Stomach (tissue), 9 donors: Measurements from ENCODE around the gene MBD6. TPM values are rescaled to one million over a fixed set of nuclear protein-coding genes. Genes with fewer than 3 reads are reported as not detected.

Experiments used
- DNase-seq, 2 donors: peaks; one replicate each; pipeline versions ENCODE4 v3.0.0 to v3.0.0-alpha.2; 2013 to 2019
- H3K27ac ChIP-seq, 5 donors: fragments of 200-600 bp in 4 of 5; sonication (generic) in 4 of 5; one replicate each; pipeline ENCODE4 v1.5.1; 2013 to 2019; ENCODE audit warnings: mild to moderate bottlenecking in 1 of 5, moderate library complexity in 1 of 5
- H3K27me3 ChIP-seq, 3 donors: fragments of 200-600 bp; sonication (generic); one replicate each; pipeline ENCODE4 v1.5.1; 2017 to 2019; ENCODE audit warnings: mixed run types in 1 of 3
- H3K36me3 ChIP-seq, 4 donors: fragments of 200-600 bp; sonication (generic); 1 replicate in 3 of 4; 2 replicates in 1 of 4; pipeline ENCODE4 v1.5.1; 2016 to 2019
- H3K4me1 ChIP-seq, 4 donors: fragments of 200-600 bp; sonication (generic); one replicate each; pipeline ENCODE4 v1.5.1; 2016 to 2019
- H3K4me3 ChIP-seq, 4 donors: fragments of 200-600 bp; sonication (generic) in 3 of 4; one replicate each; pipeline ENCODE4 v1.5.1; 2016 to 2019; ENCODE audit warnings: mild to moderate bottlenecking in 1 of 4
- H3K9me3 ChIP-seq, 4 donors: fragments of 200-600 bp; sonication (generic); one replicate each; pipeline ENCODE4 v1.5.1; 2016 to 2019
- EP300 ChIP-seq: sonication (generic); formaldehyde crosslinking; IDR thresholded peaks from one replicate; pipeline ENCODE4 v1.6.1; 2017; ENCODE audit warnings: antibody characterized with exemption
- POLR2A ChIP-seq, 4 donors: fragments of 450-650 bp; IDR thresholded peaks; one replicate each; pipeline ENCODE4 v1.6.1; 2016; ENCODE audit warnings: antibody characterized with exemption in 4 of 4, control low read depth in 2 of 4, mild to moderate bottlenecking in 1 of 4, moderate library complexity in 1 of 4
- POLR2AphosphoS5 ChIP-seq, 3 donors: sonication (generic); formaldehyde crosslinking; IDR thresholded peaks; one replicate each; pipeline ENCODE4 v1.6.1; 2016; ENCODE audit warnings: antibody characterized with exemption in 3 of 3
- WGBS, 5 donors: extraction: QIAGEN DNeasy Blood & Tissue Kit in 3 of 5; methylation state at CpG; one replicate each; pipeline versions ENCODE4 v1.1.5 to v1.1.7; 2013 to 2018; 5-methylcytosine and 5-hydroxymethylcytosine counted together
- intact Hi-C: fragments of 100-400 bp; cut with DNase I; formaldehyde crosslinking; loops from one replicate; pipeline ENCODE4 v1.15.1; 2023; ENCODE audit warnings: low total_unique reads
- polyA plus RNA-seq, 3 donors: library from polyadenylated mRNA; stranded (reverse); fragments of 200-250 nt; gene quantifications; one replicate each; pipeline ENCODE4 v1.2.3, GENCODE V29; 2013
- total RNA-seq, 5 donors: library from RNA; depleted of rRNA; stranded (reverse); fragments of >200 nt; gene quantifications; one replicate each; pipeline versions ENCODE4 v1.1.0 to v1.2.3, GENCODE V29; 2014 to 2016
- TF ChIP-seq, protein P1 (sequence below), 7 experiments: fragments of 450-650 bp in 4 of 7; fragments of 200-600 bp in 3 of 7; sonication (generic) in 3 of 7; IDR thresholded peaks; one replicate each; pipeline ENCODE4 v1.5.1; 2016 to 2019; ENCODE audit warnings: antibody characterized with exemption in 7 of 7, control low read depth in 2 of 7, mild to moderate bottlenecking in 1 of 7
- donor health status: healthy with polysubstance abuse.
- donor health status: Bipolar disorder and iron deficiency.
- donor health status: healthy.

MBD6 gene
- total and polyA plus RNA-seq, 8 donors, result 4.8 to 129 (median 29.8) TPM

- WGBS, 5 donors, result 30 to 52% (median 46%) methylated on average over 2 of the region's 2 CpGs
- DNase-seq, result no peak
- no peak overlapping the region for H3K4me3 ChIP-seq
- peaks cover 9 to 59% (median 25%) of the 10 kb centered on the region in 4 donors for H3K4me1 ChIP-seq
- no peaks in the 10 kb centered on the region for H3K27me3 ChIP-seq
- intact Hi-C loops, result no loop called here
- TF ChIP-seq POLR2AphosphoS5 (IDR thresholded peaks at IDR 0.05), result no peak
- TF ChIP-seq, protein P1, sequence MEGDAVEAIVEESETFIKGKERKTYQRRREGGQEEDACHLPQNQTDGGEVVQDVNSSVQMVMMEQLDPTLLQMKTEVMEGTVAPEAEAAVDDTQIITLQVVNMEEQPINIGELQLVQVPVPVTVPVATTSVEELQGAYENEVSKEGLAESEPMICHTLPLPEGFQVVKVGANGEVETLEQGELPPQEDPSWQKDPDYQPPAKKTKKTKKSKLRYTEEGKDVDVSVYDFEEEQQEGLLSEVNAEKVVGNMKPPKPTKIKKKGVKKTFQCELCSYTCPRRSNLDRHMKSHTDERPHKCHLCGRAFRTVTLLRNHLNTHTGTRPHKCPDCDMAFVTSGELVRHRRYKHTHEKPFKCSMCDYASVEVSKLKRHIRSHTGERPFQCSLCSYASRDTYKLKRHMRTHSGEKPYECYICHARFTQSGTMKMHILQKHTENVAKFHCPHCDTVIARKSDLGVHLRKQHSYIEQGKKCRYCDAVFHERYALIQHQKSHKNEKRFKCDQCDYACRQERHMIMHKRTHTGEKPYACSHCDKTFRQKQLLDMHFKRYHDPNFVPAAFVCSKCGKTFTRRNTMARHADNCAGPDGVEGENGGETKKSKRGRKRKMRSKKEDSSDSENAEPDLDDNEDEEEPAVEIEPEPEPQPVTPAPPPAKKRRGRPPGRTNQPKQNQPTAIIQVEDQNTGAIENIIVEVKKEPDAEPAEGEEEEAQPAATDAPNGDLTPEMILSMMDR (IDR thresholded peaks at IDR 0.05), result no peak
- TF ChIP-seq POLR2A (IDR thresholded peaks at IDR 0.05), result no peak
- TF ChIP-seq EP300, result no peak
- H3K36me3 ChIP-seq, result peaks cover 3 to 58% (median 52%) of the 10 kb centered on the region in 4 donors
- no peak overlapping the region for H3K27ac ChIP-seq
- H3K9me3 ChIP-seq, result no peaks in the 10 kb centered on the region
Observed at GRCh38 chr12:57541001-57541400, 18.4 kb downstream of the MBD6 start.

- Histone ChIP-seq H3K4me1 (peaks cover 14 to 57% (median 25%) of the 10 kb centered on the region in 4 donors), H3K27ac (no peak overlapping the region), H3K9me3 (no peaks in the 10 kb centered on the region), H3K36me3 (peaks cover 3 to 58% (median 52%) of the 10 kb centered on the region in 4 donors), H3K27me3 (no peaks in the 10 kb centered on the region), H3K4me3 (no peak overlapping the region)
- no peak for TF ChIP-seq EP300
- TF ChIP-seq POLR2AphosphoS5 (IDR thresholded peaks at IDR 0.05), result no peak
- no peak for TF ChIP-seq POLR2A (IDR thresholded peaks at IDR 0.05)
- TF ChIP-seq, protein P1 (IDR thresholded peaks at IDR 0.05), result no peak
- DNase-seq, result no peak
- intact Hi-C loops, result no loop called here
- 70 to 89% (median 80%) methylated on average over 2 of the region's 2 CpGs for WGBS, 5 donors
Observed at GRCh38 chr12:57541717-57542116, 19.1 kb downstream of the MBD6 start.

- peaks cover 14 to 54% (median 27%) of the 10 kb centered on the region in 4 donors for H3K4me1 ChIP-seq
- H3K27ac ChIP-seq, result no peak overlapping the region
- H3K27me3 ChIP-seq, result peaks cover 0 to 8% (median 5%) of the 10 kb centered on the region in 3 donors
- intact Hi-C loops, result no loop called here
- H3K4me3 ChIP-seq, result no peak overlapping the region
- H3K9me3 ChIP-seq, result no peaks in the 10 kb centered on the region
- 56 to 84% (median 77%) methylated on average over 2 of the region's 2 CpGs for WGBS, 5 donors
- DNase-seq, result no peak
- TF ChIP-seq POLR2A (IDR thresholded peaks at IDR 0.05) (no peak), POLR2AphosphoS5 (IDR thresholded peaks at IDR 0.05) (no peak), EP300 (no peak)
- TF ChIP-seq, protein P1 (IDR thresholded peaks at IDR 0.05), result no peak
- peaks cover 3 to 44% (median 40%) of the 10 kb centered on the region in 4 donors for H3K36me3 ChIP-seq
Observed at GRCh38 chr12:57543581-57543980, 21.0 kb downstream of the MBD6 start.

- DNase-seq, result peak in 1 of 2 donors; percentile 54
- H3K4me1 ChIP-seq, result peaks cover 14 to 58% (median 35%) of the 10 kb centered on the region in 4 donors
- peaks cover 0 to 31% (median 25%) of the 10 kb centered on the region in 3 donors for H3K27me3 ChIP-seq
- intact Hi-C loops, result no loop called here
- no peaks in the 10 kb centered on the region for H3K9me3 ChIP-seq
- peak overlapping the region; percentile 93 to 98 (median 96) for H3K27ac ChIP-seq
- 53 to 67% (median 57%) methylated on average over 14 to 15 of the region's 15 CpGs for WGBS, 5 donors
- peaks cover 3 to 20% (median 18%) of the 10 kb centered on the region in 4 donors for H3K36me3 ChIP-seq
- peak overlapping the region; percentile 86 to 100 (median 96) for H3K4me3 ChIP-seq
- TF ChIP-seq POLR2A (IDR thresholded peaks at IDR 0.05) (no peak), POLR2AphosphoS5 (IDR thresholded peaks at IDR 0.05) (no peak), EP300 (no peak)
- TF ChIP-seq, protein P1 (IDR thresholded peaks at IDR 0.05), result no peak
Observed at GRCh38 chr12:57545809-57546437, 23.3 kb downstream of the MBD6 start.
